HepG2 (cell line): ENCODE measurements around the gene GLRX5. TPM values are rescaled to one million over a fixed set of nuclear protein-coding genes. Genes with fewer than 3 reads are reported as not detected.

Experiments used
- ATAC-seq: fragments of 200-7000 bp; cut with Tn5 transposase; 3 replicates; pipeline ENCODE4 v1.9.1; 2020; ENCODE audit warnings: mild to moderate bottlenecking, moderate library complexity
- BruUV-seq: library from RNA; stranded (reverse); fragments of 400-500 nt; replicated peaks from 2 replicates; lab custom pipeline; 2021; lab: Mats Ljungman, UMichigan
- CTCF ChIA-PET: fragments of 300-600 bp; formaldehyde crosslinking; extraction: SDS; loops from one replicate; lab custom pipeline; 2021; ENCODE audit warnings: low total read pairs, inconsistent platforms, low intra/inter-chr PET ratio; lab: Yijun Ruan, JAX
- POLR2A ChIA-PET: fragments of 350-600 bp; sonication (Branson Sonifier 250); formaldehyde crosslinking; loops from one replicate; lab custom pipeline; 2020; ENCODE audit warnings: antibody characterized with exemption, inconsistent platforms; lab: Yijun Ruan, JAX
- DNase-seq: peaks from one replicate; pipeline ENCODE4 v3.0.0-alpha.2; 2015; ENCODE audit warnings: low spot score
- FAIRE-seq: peaks from 3 replicates; lab custom pipeline; 2011; peaks lifted over from hg19 to GRCh38; lab: Jason Lieb, UNC
- H2AFZ ChIP-seq: one replicate; pipeline ENCODE4 v1.6.1; 2011; ENCODE audit warnings: low read length, inconsistent platforms
- H3K27ac ChIP-seq: fragments of 300-600 bp; 3 replicates; pipeline ENCODE4 v1.8.0; 2011; ENCODE audit warnings: mixed run types, mild to moderate bottlenecking, mixed read lengths, low read length, inconsistent platforms; ENCODE audit not compliant: insufficient read depth; ENCODE audit errors: extremely low read length
- H3K27me3 ChIP-seq, 2 experiments: fragments of 200-600 bp in 1 of 2; 2 replicates in 1 of 2; 3 replicates in 1 of 2; pipeline versions ENCODE4 v1.6.0 to v1.8.0; 2011; ENCODE audit warnings: low read length in 2 of 2, mild to moderate bottlenecking in 2 of 2, moderate library complexity in 2 of 2, inconsistent platforms in 1 of 2; ENCODE audit not compliant: insufficient read depth in 2 of 2, control insufficient read depth in 1 of 2
- H3K36me3 ChIP-seq, 2 experiments: fragments of 200-600 bp in 1 of 2; replicated peaks in 1 of 2; 2 replicates in 1 of 2; 3 replicates in 1 of 2; pipeline versions ENCODE4 v1.5.1 to v1.8.0; 2011; ENCODE audit warnings: low read length in 2 of 2, inconsistent platforms in 1 of 2; ENCODE audit not compliant: insufficient read depth in 2 of 2, control insufficient read depth in 1 of 2
- H3K4me1 ChIP-seq: 2 replicates; pipeline ENCODE4 v1.5.1; 2012; ENCODE audit warnings: low read length, inconsistent platforms; ENCODE audit not compliant: insufficient read depth
- H3K4me2 ChIP-seq: 2 replicates; pipeline ENCODE4 v1.6.0; 2011; ENCODE audit warnings: low read depth, low read length, inconsistent platforms
- H3K4me3 ChIP-seq, 3 experiments: fragments of 200-600 bp in 1 of 3; sonication (generic), shearing (Covaris generic) in 1 of 3; replicated peaks in 1 of 3; 2 replicates each; pipeline ENCODE4 v1.5.1; 2011 to 2016; ENCODE audit warnings: low read length in 3 of 3, inconsistent platforms in 2 of 3, low read depth in 2 of 3, mild to moderate bottlenecking in 2 of 3, control low read depth in 1 of 3, mixed read lengths in 1 of 3; ENCODE audit not compliant: insufficient read depth in 1 of 3
- H3K79me2 ChIP-seq: one replicate; pipeline ENCODE4 v1.6.1; 2011; ENCODE audit warnings: low read length, inconsistent platforms; ENCODE audit not compliant: insufficient read depth
- H3K9ac ChIP-seq: 2 replicates; pipeline ENCODE4 v1.6.0; 2011; ENCODE audit warnings: mild to moderate bottlenecking, low read depth, low read length, inconsistent platforms; ENCODE audit not compliant: insufficient read depth
- H3K9me3 ChIP-seq: 2 replicates; pipeline ENCODE4 v1.5.1; 2012; ENCODE audit warnings: mild to moderate bottlenecking, low read length
- H4K20me1 ChIP-seq: 2 replicates; pipeline ENCODE4 v1.6.0; 2011; ENCODE audit warnings: inconsistent platforms, mild to moderate bottlenecking, low read length, moderate library complexity; ENCODE audit not compliant: insufficient read depth
- SAP130 ChIP-seq: IDR thresholded peaks from 2 replicates; pipeline ENCODE4 v1.6.1; 2016; ENCODE audit warnings: low read depth
- ZNF337 ChIP-seq: sonication (generic); formaldehyde crosslinking; IDR thresholded peaks from 2 replicates; pipeline ENCODE4 v1.5.1; 2020; ENCODE audit warnings: missing genetic modification reagents, low read depth, mild to moderate bottlenecking, borderline replicate concordance
- WGBS: methylation state at CpG from one replicate; pipeline ENCODE4 v1.1.6; 2017; ENCODE audit warnings: low lambda C conversion rate; 5-methylcytosine and 5-hydroxymethylcytosine counted together
- in situ Hi-C: cut with HindIII; loops from 2 replicates; pipeline ENCODE4 v1.10.0; 2017; ENCODE audit warnings: low pct_unique_long_range_greater_than_20kb; ENCODE audit not compliant: extremely low pct_ligation_motif_present
- intact Hi-C: fragments of 100-400 bp; cut with micrococcal nuclease; formaldehyde crosslinking; loops from one replicate; pipeline ENCODE4 v1.10.0; 2022; ENCODE audit not compliant: unreplicated experiment
- polyA plus RNA-seq, 8 experiments: library from polyadenylated mRNA; depleted of rRNA in 3 of 8; stranded (reverse) in 7 of 8; unstranded in 1 of 8; fragments of >200 nt; fragmentation: Illumina TruSeq in 4 of 8; extraction: Trizol in 4 of 8; gene quantifications; 2 replicates each; pipeline versions ENCODE4 v1.2.1 to v1.2.3, GENCODE V29; 2011 to 2016; ENCODE audit warnings: low read depth in 4 of 8, missing spikeins in 1 of 8, mixed read lengths in 1 of 8; ENCODE audit not compliant: insufficient read depth in 1 of 8
- total RNA-seq, 5 experiments: library from RNA; depleted of rRNA; stranded (reverse); fragments of >200 nt; fragmentation: Illumina TruSeq; extraction: Trizol; gene quantifications; 2 replicates each; pipeline ENCODE4 v1.2.3, GENCODE V29; 2016; ENCODE audit warnings: low read depth in 1 of 5
- TF ChIP-seq, protein P1 (sequence below): sonication (generic); formaldehyde crosslinking; IDR thresholded peaks from 2 replicates; pipeline ENCODE4 v1.9.0; 2022; ENCODE audit warnings: low read depth, missing genetic modification reagents
- TF ChIP-seq, protein P2 (sequence below): sonication (generic); formaldehyde crosslinking; conservative IDR thresholded peaks from 2 replicates; pipeline ENCODE4 v1.4.0; 2020; ENCODE audit warnings: missing genetic modification reagents

Gene GLRX5
- total and polyA plus RNA-seq, 2 of the 13 experiments (the other 11 are each of a cell fraction or from before 2014, with no cell fraction given), result 122 to 146 TPM

DNA sequence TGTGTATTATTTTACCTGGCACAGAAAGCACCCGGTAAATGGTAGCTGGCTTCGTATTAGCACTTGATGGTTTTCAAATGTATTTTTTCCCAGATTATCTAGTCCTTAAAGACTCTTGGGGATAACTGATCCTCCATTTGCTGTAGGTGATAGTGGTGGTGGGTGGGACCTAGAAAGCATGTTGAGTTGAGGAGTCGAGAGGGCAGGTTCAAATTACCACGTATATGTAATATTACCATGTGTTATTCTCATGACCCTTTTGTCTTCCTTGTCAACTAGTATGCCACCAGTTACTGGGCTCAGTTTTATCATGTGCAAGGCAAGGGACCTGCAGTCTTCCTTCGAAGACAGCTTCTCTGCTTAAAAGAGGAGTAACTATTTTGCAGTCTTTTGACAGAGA lies 1.8 kb downstream of the GLRX5 start:
- Histone ChIP-seq H3K36me3 (peaks cover 0 to 4% of the 10 kb centered on the region in 2 experiments; a peak in 1 of 5 replicates), H3K27me3 (peaks cover 0 to 2% of the 10 kb centered on the region in 2 experiments; a peak in 1 of 5 replicates), H3K4me1 (peaks cover 47% of the 10 kb centered on the region), H2AFZ (no peak overlapping the region), H3K79me2 (peaks cover 89% of the 10 kb centered on the region), H3K9me3 (no peaks in the 10 kb centered on the region), H3K27ac (peak overlapping the region; percentile 78), H4K20me1 (peaks cover 28% of the 10 kb centered on the region), H3K4me2 (peak overlapping the region; percentile 91), H3K4me3 (peak overlapping the region; percentile 72 to 96 (median 87)), H3K9ac (peak overlapping the region; percentile 89)
- in situ Hi-C loops, result no loop called here
- ChIA-PET POLR2A (interaction anchor here (0.9 to 7.5 kb wide), 9 partner anchors 12 to 926 kb away, joined by 3 to 183 read pairs (median 25); partner anchors contain the start of gene SYNE3), CTCF (no interaction called here)
- 0 out of 2 replicates have a peak, but pooled peaks have one; percentile 11 for TF ChIP-seq SAP130
- TF ChIP-seq, protein P1, sequence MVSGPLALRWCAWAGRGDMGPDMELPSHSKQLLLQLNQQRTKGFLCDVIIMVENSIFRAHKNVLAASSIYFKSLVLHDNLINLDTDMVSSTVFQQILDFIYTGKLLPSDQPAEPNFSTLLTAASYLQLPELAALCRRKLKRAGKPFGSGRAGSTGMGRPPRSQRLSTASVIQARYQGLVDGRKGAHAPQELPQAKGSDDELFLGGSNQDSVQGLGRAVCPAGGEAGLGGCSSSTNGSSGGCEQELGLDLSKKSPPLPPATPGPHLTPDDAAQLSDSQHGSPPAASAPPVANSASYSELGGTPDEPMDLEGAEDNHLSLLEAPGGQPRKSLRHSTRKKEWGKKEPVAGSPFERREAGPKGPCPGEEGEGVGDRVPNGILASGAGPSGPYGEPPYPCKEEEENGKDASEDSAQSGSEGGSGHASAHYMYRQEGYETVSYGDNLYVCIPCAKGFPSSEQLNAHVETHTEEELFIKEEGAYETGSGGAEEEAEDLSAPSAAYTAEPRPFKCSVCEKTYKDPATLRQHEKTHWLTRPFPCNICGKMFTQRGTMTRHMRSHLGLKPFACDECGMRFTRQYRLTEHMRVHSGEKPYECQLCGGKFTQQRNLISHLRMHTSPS (CRISPR knock-in tag), result no peak
- TF ChIP-seq, protein P2, sequence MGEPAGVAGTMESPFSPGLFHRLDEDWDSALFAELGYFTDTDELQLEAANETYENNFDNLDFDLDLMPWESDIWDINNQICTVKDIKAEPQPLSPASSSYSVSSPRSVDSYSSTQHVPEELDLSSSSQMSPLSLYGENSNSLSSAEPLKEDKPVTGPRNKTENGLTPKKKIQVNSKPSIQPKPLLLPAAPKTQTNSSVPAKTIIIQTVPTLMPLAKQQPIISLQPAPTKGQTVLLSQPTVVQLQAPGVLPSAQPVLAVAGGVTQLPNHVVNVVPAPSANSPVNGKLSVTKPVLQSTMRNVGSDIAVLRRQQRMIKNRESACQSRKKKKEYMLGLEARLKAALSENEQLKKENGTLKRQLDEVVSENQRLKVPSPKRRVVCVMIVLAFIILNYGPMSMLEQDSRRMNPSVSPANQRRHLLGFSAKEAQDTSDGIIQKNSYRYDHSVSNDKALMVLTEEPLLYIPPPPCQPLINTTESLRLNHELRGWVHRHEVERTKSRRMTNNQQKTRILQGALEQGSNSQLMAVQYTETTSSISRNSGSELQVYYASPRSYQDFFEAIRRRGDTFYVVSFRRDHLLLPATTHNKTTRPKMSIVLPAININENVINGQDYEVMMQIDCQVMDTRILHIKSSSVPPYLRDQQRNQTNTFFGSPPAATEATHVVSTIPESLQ (CRISPR knock-in tag), result no peak
- TF ChIP-seq ZNF337 (CRISPR knock-in tag), result 0 out of 2 replicates have a peak, but pooled peaks have one; percentile 33
- 5% methylated on average over 5 of the region's 5 CpGs for WGBS
- DNase-seq (no peak), ATAC-seq (no peak), FAIRE-seq (no peak)
- BruUV-seq, result no TSS peak
- intact Hi-C loops, result loop anchor here (1.0 kb wide), 1 partner anchor 12 kb away; no protein-coding TSS in a partner anchor
